IgD-negative memory B cell (primary cell): ENCODE results near the gene ELP5. TPM values are rescaled to one million over a fixed set of nuclear protein-coding genes. Genes with fewer than 3 reads are reported as not detected.
A peak's percentile ranks its signal among the peaks of the same experiment; 100 is the strongest.

Source experiments
- H3K27ac Mint-ChIP-seq, 3 donors: one replicate each; pipeline ENCODE4 v1.8.0; 2020 to 2022; ENCODE audit warnings: mild to moderate bottlenecking in 3 of 3, mixed read lengths in 3 of 3, moderate library complexity in 1 of 3
- H3K27me3 Mint-ChIP-seq: one replicate; pipeline ENCODE4 v1.8.0; 2021; ENCODE audit warnings: mixed read lengths
- H3K36me3 Mint-ChIP-seq: one replicate; pipeline ENCODE4 v1.8.0; 2020; ENCODE audit warnings: mild to moderate bottlenecking, mixed read lengths
- H3K4me1 Mint-ChIP-seq, 3 donors: one replicate each; pipeline ENCODE4 v1.8.0; 2020 to 2022; ENCODE audit warnings: mixed read lengths in 3 of 3, mild to moderate bottlenecking in 1 of 3
- H3K4me3 Mint-ChIP-seq, 4 donors: one replicate each; pipeline ENCODE4 v1.8.0; 2020 to 2022; ENCODE audit warnings: mild to moderate bottlenecking in 4 of 4, mixed read lengths in 4 of 4, moderate library complexity in 3 of 4
- H3K9me3 Mint-ChIP-seq, 3 donors: one replicate each; pipeline ENCODE4 v1.8.0; 2020 to 2021; ENCODE audit warnings: mixed read lengths in 3 of 3, mild to moderate bottlenecking in 1 of 3
- polyA plus RNA-seq: library from polyadenylated mRNA; unstranded; fragments of 300-500 nt; fragmentation: Illumina TruSeq; gene quantifications from one replicate; pipeline ENCODE4 v1.2.3, GENCODE V29; 2021

Gene ELP5
- polyA plus RNA-seq, 1 donor from 2014 or later, result 86.8 TPM

DNA sequence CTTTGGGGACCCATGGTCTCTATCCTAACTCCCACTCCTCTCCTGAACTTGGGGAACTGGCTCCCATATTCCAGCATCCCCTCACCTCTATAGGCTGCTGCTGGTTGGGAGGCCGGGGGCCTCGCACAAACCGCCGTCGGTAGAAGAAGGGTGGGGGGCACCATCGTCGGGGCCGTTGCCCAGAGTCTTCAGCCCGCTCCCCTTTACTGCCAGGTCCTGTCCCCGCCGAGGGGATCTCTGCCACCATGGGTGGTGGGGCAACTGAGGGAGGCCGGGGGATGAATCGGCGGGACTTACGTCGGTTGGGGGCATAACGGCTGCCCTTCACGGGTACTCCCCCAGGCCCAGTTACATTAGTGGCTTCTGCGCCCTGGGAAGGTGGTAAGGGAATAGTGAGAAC is 38.2 kb downstream of the ELP5 start:
- H3K9me3 Mint-ChIP-seq, result no peaks in the 10 kb centered on the region
- H3K4me1 Mint-ChIP-seq, result peaks cover 0 to 7% (median 6%) of the 10 kb centered on the region in 3 donors
- H3K27me3 Mint-ChIP-seq, result peaks cover 28% of the 10 kb centered on the region
- H3K4me3 Mint-ChIP-seq, result no peak overlapping the region
- H3K27ac Mint-ChIP-seq, result no peak overlapping the region
- no peaks in the 10 kb centered on the region for H3K36me3 Mint-ChIP-seq

DNA sequence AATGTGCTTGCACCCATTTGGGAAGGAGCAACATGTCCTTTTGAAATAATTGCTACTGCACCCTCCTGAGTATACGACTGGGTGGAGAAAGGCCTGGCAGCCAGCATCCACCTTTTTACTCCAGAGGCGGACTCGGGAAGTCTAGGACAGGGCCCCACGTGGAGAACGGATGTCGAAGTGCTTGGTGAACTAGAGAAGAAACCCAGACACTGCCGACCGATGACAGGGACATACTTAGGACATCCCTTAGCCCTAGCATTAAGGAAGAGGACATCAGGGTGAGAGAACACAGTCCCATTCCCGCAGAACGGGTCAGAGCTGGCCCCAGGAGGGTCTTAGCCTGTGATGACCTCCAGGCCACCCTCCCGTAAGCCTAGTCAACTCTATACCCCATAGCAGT is 38.7 kb downstream of the ELP5 start:
- H3K36me3 Mint-ChIP-seq, result no peaks in the 10 kb centered on the region
- H3K4me3 Mint-ChIP-seq, result no peak overlapping the region
- H3K27me3 Mint-ChIP-seq, result peaks cover 28% of the 10 kb centered on the region
- peaks cover 0 to 10% (median 9%) of the 10 kb centered on the region in 3 donors for H3K4me1 Mint-ChIP-seq
- no peaks in the 10 kb centered on the region for H3K9me3 Mint-ChIP-seq
- peak overlapping the region in 1 of 3 donors; percentile 62 for H3K27ac Mint-ChIP-seq

DNA sequence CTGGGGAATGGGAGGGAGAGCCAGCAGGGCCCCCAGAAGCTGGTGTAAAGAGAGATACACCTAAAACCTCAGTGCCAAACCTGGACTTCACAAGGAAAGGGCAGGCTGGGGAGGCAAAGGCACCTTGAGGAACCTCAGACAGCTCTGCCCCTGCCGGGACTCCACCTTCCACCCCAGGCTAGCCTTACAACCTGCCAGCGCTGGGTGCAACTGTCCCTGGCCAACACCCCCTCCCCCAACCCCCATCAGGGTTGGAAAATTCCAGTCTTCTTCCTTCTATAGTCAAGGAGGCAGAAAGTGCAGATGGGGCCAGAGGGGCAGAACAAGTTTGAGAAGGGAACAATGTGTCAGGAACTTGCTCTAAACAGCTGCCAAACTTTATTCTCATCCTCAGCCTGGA is 40.2 kb downstream of the ELP5 start:
- H3K27ac Mint-ChIP-seq, result no peak overlapping the region
- no peak overlapping the region for H3K4me3 Mint-ChIP-seq
- H3K9me3 Mint-ChIP-seq, result no peaks in the 10 kb centered on the region
- H3K4me1 Mint-ChIP-seq, result peaks cover 10 to 13% (median 13%) of the 10 kb centered on the region in 3 donors
- no peaks in the 10 kb centered on the region for H3K36me3 Mint-ChIP-seq
- peaks cover 24% of the 10 kb centered on the region for H3K27me3 Mint-ChIP-seq

DNA sequence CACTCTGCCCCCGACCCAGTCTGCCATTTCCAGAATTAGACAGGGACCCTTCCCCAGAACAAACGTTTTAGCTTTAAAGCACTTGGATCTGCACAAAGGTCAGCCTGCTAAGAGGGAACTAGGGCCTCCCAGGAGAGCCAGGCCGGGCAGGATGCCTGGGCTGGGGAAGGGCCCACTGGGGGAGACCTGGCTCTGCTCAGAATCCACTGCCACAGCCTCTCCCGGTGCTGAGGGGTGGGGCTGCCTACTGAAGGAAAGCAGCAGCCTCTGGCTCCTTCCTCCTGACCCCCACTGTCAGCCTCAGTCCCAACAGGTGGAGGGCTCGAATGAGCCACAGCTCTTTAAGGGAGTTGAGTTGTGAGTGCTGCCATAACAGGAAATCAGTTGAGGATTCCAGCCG is 40.7 kb downstream of the ELP5 start:
- H3K4me1 Mint-ChIP-seq, result peaks cover 10 to 13% (median 13%) of the 10 kb centered on the region in 3 donors
- no peaks in the 10 kb centered on the region for H3K36me3 Mint-ChIP-seq
- H3K27me3 Mint-ChIP-seq, result peaks cover 24% of the 10 kb centered on the region
- peak overlapping the region in 1 of 3 donors; percentile 68 for H3K27ac Mint-ChIP-seq
- peak overlapping the region in 2 of 4 donors; percentile 50 to 68 for H3K4me3 Mint-ChIP-seq
- H3K9me3 Mint-ChIP-seq, result no peaks in the 10 kb centered on the region

DNA sequence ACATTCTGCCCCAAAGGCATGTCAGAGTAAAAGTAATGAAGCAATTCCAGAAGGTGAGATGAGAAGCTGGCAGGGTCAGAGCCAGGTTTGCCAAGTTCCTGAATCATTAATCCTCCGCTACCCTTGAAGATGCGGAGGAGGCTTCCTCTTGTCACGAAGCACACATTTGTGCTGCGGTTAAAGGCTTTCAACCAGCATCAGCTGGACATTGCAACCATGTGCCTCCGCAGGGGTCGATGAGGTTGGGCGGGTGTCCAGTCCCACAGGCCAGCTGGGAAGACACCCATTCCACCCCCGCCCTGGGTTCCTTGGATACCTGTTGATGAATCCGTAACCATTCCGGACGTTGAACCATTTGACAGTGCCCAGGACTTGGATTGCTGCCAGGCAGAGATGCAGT is 41.1 kb downstream of the ELP5 start:
- peak overlapping the region in 1 of 3 donors; percentile 68 for H3K27ac Mint-ChIP-seq

DNA sequence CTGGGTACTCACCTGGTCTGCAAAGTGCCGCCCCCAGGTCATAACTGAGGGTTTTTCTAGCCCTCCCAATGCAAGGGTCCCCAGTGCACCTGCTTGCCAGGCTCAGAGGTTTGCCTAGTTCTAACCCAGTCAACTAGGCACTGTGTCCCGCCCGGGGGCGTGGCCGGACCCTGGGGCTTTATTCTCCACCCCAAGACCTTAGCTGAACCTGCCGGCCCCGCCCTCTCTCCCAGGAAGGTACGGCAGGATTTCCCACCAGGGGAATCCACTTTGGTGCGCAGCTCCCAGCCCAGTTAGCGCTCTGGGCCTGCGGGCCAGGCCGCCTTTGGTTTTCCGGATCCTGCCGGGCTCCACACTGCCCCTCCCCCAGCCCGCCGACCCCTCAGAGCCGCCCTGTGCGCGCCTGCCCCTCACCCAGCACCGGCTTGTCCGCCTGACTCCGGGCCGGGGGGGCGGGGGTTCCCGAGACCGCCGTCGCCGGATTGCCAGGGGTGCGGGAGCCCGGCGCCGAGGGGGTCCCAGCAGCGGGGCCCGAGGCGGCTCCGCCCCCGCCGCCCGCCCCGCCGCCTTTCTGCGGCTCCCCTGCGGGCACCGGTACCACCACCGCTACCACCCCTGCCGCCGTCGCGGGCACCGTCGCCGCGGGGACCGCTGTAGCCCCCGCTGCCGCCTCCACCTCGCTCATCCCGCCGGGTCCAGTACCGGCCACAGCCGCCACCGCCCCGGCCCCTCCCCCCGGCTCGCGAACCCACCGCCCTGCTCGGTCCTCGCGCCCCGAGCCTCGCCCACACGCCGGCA is 42.0 kb downstream of the ELP5 start:
- Mint-ChIP-seq H3K9me3 (no peaks in the 10 kb centered on the region), H3K4me1 (peaks cover 10 to 13% (median 13%) of the 10 kb centered on the region in 3 donors), H3K4me3 (peak overlapping the region; percentile 41 to 68 (median 50)), H3K27ac (peak overlapping the region in 1 of 3 donors; percentile 68), H3K27me3 (peaks cover 19% of the 10 kb centered on the region), H3K36me3 (no peaks in the 10 kb centered on the region)

More for the DNA sequence above, 41.1 kb downstream of the ELP5 start:
- H3K9me3 Mint-ChIP-seq, result no peaks in the 10 kb centered on the region
- H3K4me3 Mint-ChIP-seq, result peak overlapping the region in 3 of 4 donors; percentile 50 to 68 (median 51)
- H3K36me3 Mint-ChIP-seq, result no peaks in the 10 kb centered on the region
- peaks cover 24% of the 10 kb centered on the region for H3K27me3 Mint-ChIP-seq
- peaks cover 10 to 13% (median 13%) of the 10 kb centered on the region in 3 donors for H3K4me1 Mint-ChIP-seq

DNA sequence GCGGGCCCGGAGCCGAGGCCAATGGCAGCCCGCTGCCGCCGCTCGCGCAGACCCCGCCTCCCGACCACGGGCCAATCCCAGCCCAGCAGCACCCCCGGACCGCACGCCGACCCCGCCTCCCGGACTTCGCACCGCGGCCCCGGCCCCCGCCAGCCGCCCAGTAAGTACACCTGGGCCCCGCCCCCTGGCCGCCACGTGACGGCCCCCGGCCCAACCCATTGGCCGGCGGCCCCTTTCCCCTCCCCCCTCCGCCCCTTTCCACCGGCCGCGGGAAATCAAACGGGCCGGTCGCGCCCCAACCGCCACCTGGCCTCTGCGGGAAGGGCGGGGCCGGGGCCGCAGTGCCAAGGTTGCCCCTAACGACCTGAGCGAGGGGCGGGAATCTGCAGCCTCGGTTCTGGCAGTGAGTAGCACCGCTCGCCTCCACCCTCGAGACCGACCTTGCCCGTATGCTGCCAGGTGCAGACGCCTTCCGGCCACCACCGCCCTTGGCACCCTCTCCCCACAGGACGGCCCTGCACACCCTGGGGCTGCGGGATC is 42.7 kb downstream of the ELP5 start, which contains the start of gene YBX2:
TSS of gene YBX2 (minus strand) at position 26 of the 540 bp plus-strand sequence. CDS start 139 bp downstream, outside the sequence.
- Mint-ChIP-seq H3K27ac (peak within 1 kb of the TSS in 2 of 3 donors; percentile 69 to 93), H3K36me3 (no peaks in the 10 kb centered on the region)

DNA sequence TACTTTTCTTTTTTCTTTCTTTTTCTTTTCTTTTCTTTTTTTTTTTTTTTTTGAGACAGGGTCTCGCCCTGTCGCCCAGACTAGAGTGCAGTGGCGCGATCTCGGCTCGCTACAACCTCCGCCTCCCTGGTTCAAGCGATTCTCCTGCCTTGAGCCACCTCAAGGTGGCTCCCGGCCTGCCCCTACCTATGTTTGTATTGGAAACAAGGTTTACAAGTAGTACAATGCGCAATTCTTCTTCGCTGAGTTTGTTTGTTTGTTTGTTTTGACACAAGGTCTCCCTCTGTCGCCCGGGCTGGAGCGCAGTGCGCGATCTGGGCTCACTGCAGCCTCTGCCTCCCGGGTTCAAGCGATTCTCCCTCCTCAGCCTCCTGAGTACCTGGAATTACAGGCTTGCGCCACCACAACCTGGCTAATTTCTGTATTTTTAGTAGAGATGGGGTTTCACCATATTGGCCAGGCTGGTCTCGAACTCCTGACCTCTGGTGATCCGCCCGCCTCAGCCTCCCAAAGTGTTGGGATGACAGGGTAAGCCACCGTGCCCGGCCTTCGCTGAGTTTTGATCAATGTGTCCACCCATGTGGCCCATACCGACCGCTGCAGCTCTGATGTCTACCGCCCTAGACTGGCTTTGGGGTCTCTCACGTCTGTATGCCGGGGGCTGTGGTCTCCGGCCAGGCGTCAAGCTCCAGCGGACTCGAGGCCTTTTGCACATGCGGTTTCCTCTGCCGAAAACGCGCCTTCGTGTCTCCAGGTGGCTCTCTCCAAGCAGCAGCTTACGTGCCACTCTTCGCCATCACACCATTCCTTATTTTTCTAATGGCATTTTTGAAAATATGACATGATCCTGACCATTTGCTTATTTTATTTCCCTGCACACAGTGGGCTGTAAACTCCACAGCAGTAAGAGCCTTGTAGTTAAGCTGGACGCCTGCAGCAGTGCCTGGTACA is 43.5 kb downstream of the ELP5 start:
- Mint-ChIP-seq H3K27me3 (peaks cover 14% of the 10 kb centered on the region), H3K4me3 (peak overlapping the region; percentile 55 to 95 (median 82)), H3K27ac (peak overlapping the region in 2 of 3 donors; percentile 69 to 93), H3K4me1 (peaks cover 10 to 13% (median 13%) of the 10 kb centered on the region in 3 donors), H3K9me3 (no peaks in the 10 kb centered on the region), H3K36me3 (peaks cover 1% of the 10 kb centered on the region)

More for the DNA sequence above, 42.7 kb downstream of the ELP5 start, which contains the start of gene YBX2:
- Mint-ChIP-seq H3K27me3 (peaks cover 19% of the 10 kb centered on the region), H3K9me3 (no peaks in the 10 kb centered on the region), H3K4me3 (peak within 1 kb of the TSS; percentile 55 to 95 (median 82)), H3K4me1 (peaks cover 10 to 13% (median 13%) of the 10 kb centered on the region in 3 donors)

DNA sequence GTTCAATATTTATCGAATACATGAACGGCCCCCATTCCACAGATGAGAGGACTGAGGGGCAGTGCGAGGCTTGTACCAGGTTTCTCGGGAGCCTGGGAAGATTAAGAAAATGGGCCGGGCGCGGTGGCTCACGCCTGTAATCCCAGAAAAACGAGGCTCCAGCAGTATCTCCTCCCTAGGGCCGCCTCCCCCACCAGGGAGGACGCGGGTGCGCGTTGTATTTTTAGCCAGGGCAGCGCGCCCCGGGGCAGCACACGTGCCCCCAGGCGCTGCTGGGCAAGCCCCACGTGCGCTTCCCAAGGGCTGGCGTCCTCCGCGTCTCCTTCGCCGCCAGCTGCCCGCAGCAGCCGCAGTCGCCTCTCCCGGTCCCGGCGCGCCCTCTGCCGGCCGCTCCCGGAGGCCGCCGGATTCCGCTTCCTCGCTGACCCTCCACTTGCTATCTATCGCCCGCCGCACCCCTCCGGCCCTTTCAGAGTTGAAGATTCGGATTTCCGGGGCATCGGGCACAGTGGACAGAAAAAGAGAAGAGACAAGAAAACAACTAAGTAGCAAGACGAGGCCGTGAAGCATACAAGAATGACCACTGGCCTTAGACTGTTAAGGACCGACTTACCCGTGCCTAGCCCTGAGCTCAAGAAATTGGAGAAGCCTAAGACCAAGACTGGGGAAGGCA is 44.3 kb downstream of the ELP5 start:
- no peaks in the 10 kb centered on the region for H3K9me3 Mint-ChIP-seq
- peaks cover 12% of the 10 kb centered on the region for H3K27me3 Mint-ChIP-seq
- H3K4me3 Mint-ChIP-seq, result peak overlapping the region; percentile 16 to 77 (median 66)
- peaks cover 10 to 13% (median 13%) of the 10 kb centered on the region in 3 donors for H3K4me1 Mint-ChIP-seq
- H3K36me3 Mint-ChIP-seq, result peaks cover 2% of the 10 kb centered on the region
- peak overlapping the region in 1 of 3 donors; percentile 85 for H3K27ac Mint-ChIP-seq

DNA sequence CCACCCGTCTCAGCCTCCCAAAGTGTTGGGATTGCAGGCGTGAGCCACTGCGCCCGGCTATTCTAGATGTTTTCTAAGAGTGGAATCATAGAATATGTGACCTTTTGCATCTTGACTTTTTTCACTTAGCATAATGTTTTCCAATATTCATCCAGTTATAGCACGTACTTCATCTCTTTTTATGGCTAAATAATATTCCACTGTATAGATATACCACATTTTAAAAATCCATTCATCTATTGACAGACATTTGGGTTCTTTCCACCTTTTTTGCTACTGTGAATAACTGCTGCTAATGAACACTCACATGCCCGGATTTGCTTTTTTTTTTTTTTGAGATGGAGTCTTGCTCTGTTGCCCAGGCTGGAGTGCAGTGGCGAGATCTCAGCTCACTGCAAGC is 52.2 kb downstream of the ELP5 start:
- H3K9me3 Mint-ChIP-seq, result no peaks in the 10 kb centered on the region
- peaks cover 4% of the 10 kb centered on the region for H3K36me3 Mint-ChIP-seq
- no peak overlapping the region for H3K4me3 Mint-ChIP-seq
- peaks cover 4 to 6% (median 6%) of the 10 kb centered on the region in 3 donors for H3K4me1 Mint-ChIP-seq
- peaks cover 5% of the 10 kb centered on the region for H3K27me3 Mint-ChIP-seq
- H3K27ac Mint-ChIP-seq, result peak overlapping the region in 1 of 3 donors; percentile 18

DNA sequence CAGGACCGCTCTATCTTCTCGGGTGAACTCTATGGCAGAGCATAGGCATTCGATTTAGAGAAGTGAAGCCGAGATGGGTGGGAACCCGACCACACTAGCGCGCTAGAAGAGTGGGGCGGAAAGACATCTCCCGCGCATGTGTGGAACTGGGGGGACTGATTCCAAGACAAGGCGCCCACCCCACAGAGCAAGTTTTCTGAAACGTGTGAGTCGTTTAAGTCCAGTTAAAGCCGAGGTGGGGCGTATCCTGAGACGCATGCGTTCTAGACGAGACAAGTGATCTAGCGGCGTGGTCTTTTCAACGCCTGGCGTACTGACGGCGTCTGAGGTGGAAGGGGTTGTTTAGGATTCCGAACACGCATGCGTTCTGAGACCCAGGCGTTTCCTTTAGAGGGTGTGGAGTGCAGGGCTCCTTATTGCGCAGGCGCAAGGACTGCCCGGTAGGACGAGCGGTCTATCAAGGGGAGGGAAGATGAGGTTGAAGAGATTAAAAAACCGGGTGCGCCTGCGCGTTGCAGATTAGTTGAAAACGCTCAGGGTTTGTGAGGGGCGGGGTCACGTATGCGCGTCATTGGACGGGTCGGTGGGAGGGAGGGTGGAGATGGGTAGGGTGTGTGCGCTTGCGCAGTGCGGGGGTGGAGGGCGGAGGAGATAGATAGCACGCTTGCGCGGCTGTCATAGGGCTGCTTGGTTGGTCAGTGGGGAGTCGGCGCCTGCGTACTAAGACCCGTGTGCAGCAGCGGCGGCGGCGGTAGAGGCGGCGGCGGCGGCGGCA is 55.1 kb downstream of the ELP5 start, which contains the start of gene EIF5A:
TSS of gene EIF5A (plus strand) at position 718 of the 775 bp plus-strand sequence. CDS start 2,008 bp downstream, outside the sequence.
- peaks cover 2% of the 10 kb centered on the region for H3K27me3 Mint-ChIP-seq
- H3K4me3 Mint-ChIP-seq, result peak within 1 kb of the TSS; percentile 91 to 99 (median 96)
- peaks cover 6% of the 10 kb centered on the region for H3K36me3 Mint-ChIP-seq
- peaks cover 14 to 28% (median 16%) of the 10 kb centered on the region in 3 donors for H3K4me1 Mint-ChIP-seq
- H3K9me3 Mint-ChIP-seq, result no peaks in the 10 kb centered on the region
- H3K27ac Mint-ChIP-seq, result peak within 1 kb of the TSS; percentile 95 to 100 (median 99)

DNA sequence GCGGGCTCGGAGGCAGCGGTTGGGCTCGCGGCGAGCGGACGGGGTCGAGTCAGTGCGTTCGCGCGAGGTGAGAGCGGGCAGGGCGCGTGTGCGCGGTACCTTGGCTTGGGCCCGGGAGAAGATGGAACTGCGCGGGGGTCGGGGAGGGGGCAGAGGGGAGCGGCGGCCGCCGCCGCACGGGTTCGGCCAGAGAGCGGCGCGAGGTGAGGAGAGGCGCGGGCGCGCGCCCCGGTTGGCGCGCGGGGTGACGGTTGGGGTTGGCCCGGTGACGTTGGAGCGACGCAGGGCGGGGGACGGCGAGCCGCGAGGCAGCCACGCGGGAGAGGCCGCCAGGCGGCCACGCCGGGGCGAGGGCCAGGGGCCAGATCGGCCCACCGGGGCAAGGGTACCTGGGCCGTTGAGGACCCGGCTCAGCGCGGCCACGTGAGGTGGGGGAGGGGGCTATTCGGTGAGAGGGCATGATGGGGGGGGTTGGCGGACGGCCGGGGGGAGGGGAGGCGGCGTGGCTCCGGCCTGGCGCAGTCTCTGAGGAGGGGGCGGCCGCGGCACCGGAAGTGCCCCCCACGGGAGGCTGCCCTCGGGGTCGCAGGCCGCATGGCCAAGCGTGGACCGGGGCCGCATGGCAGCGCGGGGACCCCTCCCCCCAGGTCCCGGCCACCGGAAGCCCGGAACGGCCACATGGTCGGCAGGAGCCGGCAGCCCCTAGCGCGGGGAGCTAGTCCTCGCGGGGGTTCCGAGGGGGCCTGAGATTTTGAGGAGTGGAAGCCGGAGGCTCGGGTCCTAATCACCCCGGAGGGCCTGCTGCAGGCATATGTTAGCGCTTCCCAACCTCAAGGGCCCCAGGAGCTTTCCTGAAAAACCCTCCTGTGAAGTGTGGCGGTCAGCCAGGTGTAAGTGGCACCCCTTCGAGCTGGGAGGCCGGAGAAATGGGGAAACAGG is 55.9 kb downstream of the ELP5 start:
- Mint-ChIP-seq H3K36me3 (peaks cover 6% of the 10 kb centered on the region), H3K9me3 (no peaks in the 10 kb centered on the region), H3K4me3 (peak overlapping the region; percentile 91 to 99 (median 96)), H3K27me3 (peaks cover 2% of the 10 kb centered on the region), H3K27ac (peak overlapping the region; percentile 95 to 100 (median 99)), H3K4me1 (peaks cover 14 to 32% (median 18%) of the 10 kb centered on the region in 3 donors)
